Lower leg skin (tissue), 4 donors: ENCODE results near the gene PKMYT1. TPM values are rescaled to one million over a fixed set of nuclear protein-coding genes. Genes with fewer than 3 reads are reported as not detected.

Source experiments
- DNase-seq, 2 donors: peaks; one replicate each; pipeline ENCODE4 v3.0.0-alpha.2; 2019; ENCODE audit warnings: low spot score in 2 of 2
- H3K4me3 ChIP-seq: fragments of 200-600 bp; sonication (generic); 2 replicates; pipeline ENCODE4 v1.5.1; 2017; ENCODE audit warnings: mild to moderate bottlenecking, low read depth; ENCODE audit not compliant: poor library complexity, severe bottlenecking
- CTCF ChIP-seq, 3 donors: fragments of 450-650 bp; IDR thresholded peaks; one replicate each; pipeline ENCODE4 v1.5.1; 2016; ENCODE audit warnings: antibody characterized with exemption in 3 of 3, mild to moderate bottlenecking in 3 of 3, moderate library complexity in 2 of 3
- POLR2A ChIP-seq, 2 donors: fragments of 450-650 bp; IDR thresholded peaks; one replicate each; pipeline ENCODE4 v1.6.1; 2016 to 2017; ENCODE audit warnings: antibody characterized with exemption in 2 of 2, mild to moderate bottlenecking in 1 of 2, moderate library complexity in 1 of 2
- WGBS, 2 donors: methylation state at CpG; one replicate each; pipeline ENCODE4 v1.1.5; 2018; 5-methylcytosine and 5-hydroxymethylcytosine counted together
- intact Hi-C: fragments of 100-400 bp; cut with DNase I; formaldehyde crosslinking; loops from one replicate; pipeline ENCODE4 v1.15.0; 2023; ENCODE audit warnings: low total_unique reads
- total RNA-seq, 4 donors: library from RNA; depleted of rRNA; stranded (reverse); fragments of >200 nt; gene quantifications; one replicate each; pipeline ENCODE4 v1.1.0, GENCODE V29; 2016

The PKMYT1 gene
- total RNA-seq, 4 donors from 2014 or later = 3.0 to 7.4 (median 3.9) TPM

- DNase-seq = no peak
- TF ChIP-seq POLR2A (IDR thresholded peaks at IDR 0.05) (no peak), CTCF (IDR thresholded peaks at IDR 0.05) (no peak)
- 95 to 96% methylated on average over 19 to 23 of the region's 28 CpGs for WGBS, 2 donors
- no peak overlapping the region for H3K4me3 ChIP-seq
- intact Hi-C loops = no loop called here
These were observed 5.0 kb downstream of the PKMYT1 start for GRCh38 chr16:2975161-2975795.

DNA sequence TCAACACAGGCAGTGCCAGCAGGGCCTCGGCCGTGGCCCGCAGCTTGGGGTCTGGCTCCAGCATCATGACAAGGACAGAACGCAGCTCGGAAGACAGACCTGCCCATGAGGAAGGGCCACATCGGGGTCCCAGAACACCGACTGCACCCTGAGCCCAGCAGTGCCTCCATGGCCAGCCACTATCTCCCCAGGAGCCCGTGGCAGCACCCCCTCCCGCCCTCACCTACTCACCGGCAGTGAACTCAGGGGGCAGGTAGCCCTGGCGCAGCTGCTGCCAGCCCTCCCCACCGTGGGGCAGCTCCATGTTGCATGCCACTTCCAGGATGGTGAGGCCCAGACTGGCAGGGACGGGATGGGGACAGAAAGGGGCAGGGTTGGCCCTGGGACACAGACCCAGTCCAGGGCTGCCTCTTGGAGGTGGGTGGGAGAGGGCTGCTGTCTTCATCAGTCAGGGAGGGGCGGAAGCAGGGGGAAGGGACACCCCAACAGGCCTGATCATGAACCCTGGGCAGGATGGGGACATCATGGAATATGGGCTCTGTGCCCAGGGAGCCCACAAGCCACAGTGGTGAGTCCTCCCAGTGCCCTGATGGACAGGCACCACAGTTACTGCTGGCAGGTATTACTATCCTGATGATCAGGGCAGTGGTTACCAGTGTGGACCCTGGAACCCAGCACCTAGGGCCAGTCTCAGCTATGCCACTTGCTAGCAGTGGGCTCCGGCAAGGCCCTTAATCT lies 5.8 kb downstream of the PKMYT1 start:
- H3K4me3 ChIP-seq = no peak overlapping the region
- 85 to 97% methylated on average over 9 to 10 of the region's 15 CpGs for WGBS, 2 donors
- intact Hi-C loops = no loop called here
- TF ChIP-seq CTCF (IDR thresholded peaks at IDR 0.05) (no peak), POLR2A (IDR thresholded peaks at IDR 0.05) (no peak)
- DNase-seq = no peak

GRCh38 chr16:2973605-2974318 lies 6.5 kb downstream of the PKMYT1 start:
- WGBS, 2 donors = 82 to 85% methylated on average over 12 to 13 of the region's 17 CpGs
- no peak overlapping the region for H3K4me3 ChIP-seq
- DNase-seq = no peak
- intact Hi-C loops = no loop called here
- no peak for TF ChIP-seq CTCF (IDR thresholded peaks at IDR 0.05)
- no peak for TF ChIP-seq POLR2A (IDR thresholded peaks at IDR 0.05)

- intact Hi-C loops = no loop called here
- WGBS, 2 donors = 70 to 71% methylated on average over 5 of the region's 5 CpGs
- TF ChIP-seq CTCF (IDR thresholded peaks at IDR 0.05) (no peak), POLR2A (IDR thresholded peaks at IDR 0.05) (no peak)
- DNase-seq = no peak
- H3K4me3 ChIP-seq = no peak overlapping the region
These were observed 7.2 kb downstream of the PKMYT1 start for GRCh38 chr16:2973093-2973492.

GRCh38 chr16:2971985-2972784 lies 8.1 kb downstream of the PKMYT1 start:
- intact Hi-C loops = no loop called here
- DNase-seq = no peak
- 79% methylated on average over 12 to 13 of the region's 15 CpGs for WGBS, 2 donors
- no peak for TF ChIP-seq CTCF (IDR thresholded peaks at IDR 0.05)
- no peak for TF ChIP-seq POLR2A (IDR thresholded peaks at IDR 0.05)
- no peak overlapping the region for H3K4me3 ChIP-seq
